ENCODE data around the gene DCDC2. TPM values are rescaled to one million over a fixed set of nuclear protein-coding genes. Genes with fewer than 3 reads are reported as not detected.

Gene DCDC2
- total RNA-seq, 1 donor from 2014 or later = 0.13 TPM

GRCh38 chr6:24394061-24394779 lies 36.4 kb upstream of the DCDC2 start:
- no peak for DNase-seq (ENCODE audit: low spot score)
- Mint-ChIP-seq H3K4me1 (ENCODE audit: unreplicated experiment) (peaks cover under 1% of the 10 kb centered on the region), H3K4me3 (ENCODE audit: unreplicated experiment) (no peak overlapping the region), H3K36me3 (ENCODE audit: low read depth, unreplicated experiment) (no peaks in the 10 kb centered on the region), H3K27me3 (ENCODE audit: unreplicated experiment) (peaks cover 1% of the 10 kb centered on the region), H3K27ac (ENCODE audit: unreplicated experiment) (no peak overlapping the region), H3K9me3 (ENCODE audit: unreplicated experiment) (no peaks in the 10 kb centered on the region)
- no peak for TF ChIP-seq CTCF (IDR thresholded peaks at IDR 0.05; ENCODE audit: unreplicated experiment)

GRCh38 chr6:24391756-24392405 lies 34.0 kb upstream of the DCDC2 start:
- DNase-seq (ENCODE audit: low spot score) = no peak
- Mint-ChIP-seq H3K27me3 (ENCODE audit: unreplicated experiment) (peaks cover 1% of the 10 kb centered on the region), H3K4me1 (ENCODE audit: unreplicated experiment) (no peaks in the 10 kb centered on the region), H3K36me3 (ENCODE audit: low read depth, unreplicated experiment) (no peaks in the 10 kb centered on the region), H3K27ac (ENCODE audit: unreplicated experiment) (no peak overlapping the region), H3K9me3 (ENCODE audit: unreplicated experiment) (no peaks in the 10 kb centered on the region), H3K4me3 (ENCODE audit: unreplicated experiment) (no peak overlapping the region)
- TF ChIP-seq CTCF (IDR thresholded peaks at IDR 0.05; ENCODE audit: unreplicated experiment) = no peak

DNA sequence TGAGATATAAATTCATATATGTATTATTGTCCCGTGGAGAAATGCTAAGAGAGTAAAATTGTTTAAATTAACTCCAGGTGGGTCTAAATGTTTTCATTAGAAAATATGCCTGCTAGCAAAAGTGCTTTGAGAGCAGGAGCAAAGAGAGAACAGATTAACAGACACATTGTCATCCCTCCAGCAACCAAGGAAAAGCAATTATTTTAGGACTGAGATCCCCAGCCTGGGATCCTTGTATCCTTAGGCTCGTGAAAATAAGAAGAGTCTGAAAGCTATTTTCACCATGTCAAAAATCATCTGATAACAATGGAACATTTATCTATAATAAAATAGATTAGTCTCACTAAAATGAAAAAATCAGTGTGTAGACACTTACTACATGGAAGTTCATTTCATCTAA lies 33.3 kb upstream of the DCDC2 start:
- H3K27ac Mint-ChIP-seq (ENCODE audit: unreplicated experiment) = no peak overlapping the region
- no peaks in the 10 kb centered on the region for H3K36me3 Mint-ChIP-seq (ENCODE audit: low read depth, unreplicated experiment)
- no peak for TF ChIP-seq CTCF (IDR thresholded peaks at IDR 0.05; ENCODE audit: unreplicated experiment)
- H3K4me3 Mint-ChIP-seq (ENCODE audit: unreplicated experiment) = no peak overlapping the region
- H3K4me1 Mint-ChIP-seq (ENCODE audit: unreplicated experiment) = no peaks in the 10 kb centered on the region
- H3K9me3 Mint-ChIP-seq (ENCODE audit: unreplicated experiment) = no peaks in the 10 kb centered on the region
- H3K27me3 Mint-ChIP-seq (ENCODE audit: unreplicated experiment) = peaks cover 1% of the 10 kb centered on the region
- DNase-seq (ENCODE audit: low spot score) = no peak

DNA sequence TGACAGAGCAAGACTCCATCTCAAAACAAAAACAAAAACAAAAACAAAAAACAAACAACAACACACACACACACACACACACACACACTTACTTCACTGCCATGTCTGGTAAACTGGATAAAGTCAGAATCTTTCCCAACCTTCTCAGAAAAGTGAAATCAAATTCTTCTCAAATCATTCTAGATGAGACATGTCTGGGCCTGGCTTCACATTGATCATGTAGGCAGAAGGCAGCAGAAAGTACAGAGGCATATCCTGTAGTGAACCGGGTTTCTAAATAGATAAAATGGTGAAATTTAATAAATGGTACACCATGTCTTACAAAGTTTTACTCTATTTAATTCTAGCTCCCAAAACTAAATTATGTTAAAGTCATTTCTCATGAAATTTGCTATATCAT lies 30.0 kb upstream of the DCDC2 start:
- H3K27ac Mint-ChIP-seq (ENCODE audit: unreplicated experiment) = no peak overlapping the region
- no peaks in the 10 kb centered on the region for H3K4me1 Mint-ChIP-seq (ENCODE audit: unreplicated experiment)
- H3K27me3 Mint-ChIP-seq (ENCODE audit: unreplicated experiment) = no peaks in the 10 kb centered on the region
- no peak overlapping the region for H3K4me3 Mint-ChIP-seq (ENCODE audit: unreplicated experiment)
- H3K9me3 Mint-ChIP-seq (ENCODE audit: unreplicated experiment) = no peaks in the 10 kb centered on the region
- no peaks in the 10 kb centered on the region for H3K36me3 Mint-ChIP-seq (ENCODE audit: low read depth, unreplicated experiment)
- DNase-seq (ENCODE audit: low spot score) = no peak
- no peak for TF ChIP-seq CTCF (IDR thresholded peaks at IDR 0.05; ENCODE audit: unreplicated experiment)
